Measurements from ENCODE around the gene BHLHA9.
"Not testable (repeated sequence)": the region's sequence is repeated elsewhere in the genome, so short reads cannot be mapped to it uniquely, and the experiment has no call there.

GRCh38 chr17:1307829-1308228 lies 37.6 kb downstream of the BHLHA9 start:
- TF ChIP-seq, protein P1, sequence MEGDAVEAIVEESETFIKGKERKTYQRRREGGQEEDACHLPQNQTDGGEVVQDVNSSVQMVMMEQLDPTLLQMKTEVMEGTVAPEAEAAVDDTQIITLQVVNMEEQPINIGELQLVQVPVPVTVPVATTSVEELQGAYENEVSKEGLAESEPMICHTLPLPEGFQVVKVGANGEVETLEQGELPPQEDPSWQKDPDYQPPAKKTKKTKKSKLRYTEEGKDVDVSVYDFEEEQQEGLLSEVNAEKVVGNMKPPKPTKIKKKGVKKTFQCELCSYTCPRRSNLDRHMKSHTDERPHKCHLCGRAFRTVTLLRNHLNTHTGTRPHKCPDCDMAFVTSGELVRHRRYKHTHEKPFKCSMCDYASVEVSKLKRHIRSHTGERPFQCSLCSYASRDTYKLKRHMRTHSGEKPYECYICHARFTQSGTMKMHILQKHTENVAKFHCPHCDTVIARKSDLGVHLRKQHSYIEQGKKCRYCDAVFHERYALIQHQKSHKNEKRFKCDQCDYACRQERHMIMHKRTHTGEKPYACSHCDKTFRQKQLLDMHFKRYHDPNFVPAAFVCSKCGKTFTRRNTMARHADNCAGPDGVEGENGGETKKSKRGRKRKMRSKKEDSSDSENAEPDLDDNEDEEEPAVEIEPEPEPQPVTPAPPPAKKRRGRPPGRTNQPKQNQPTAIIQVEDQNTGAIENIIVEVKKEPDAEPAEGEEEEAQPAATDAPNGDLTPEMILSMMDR (IDR thresholded peaks at IDR 0.05) = not testable (repeated sequence)
- TF ChIP-seq ZFX (IDR thresholded peaks at IDR 0.05; ENCODE audit: borderline replicate concordance) = not testable (repeated sequence)

Measured in 22Rv1 (cell line).